CD4-positive, alpha-beta T cell treated with Interleukin-17A for 1 hour (primary cell): Measurements from ENCODE around the gene FRAS1.
"Not testable (repeated sequence)": the region's sequence is repeated elsewhere in the genome, so short reads cannot be mapped to it uniquely, and the experiment has no call there.

Experiments used
- DNase-seq: peaks from one replicate; pipeline ENCODE4 v3.0.0-alpha.2; 2020

Gene FRAS1

GRCh38 chr4:78467223-78467622 lies 410.1 kb downstream of the FRAS1 start:
- DNase-seq: not testable (repeated sequence)

GRCh38 chr4:78468272-78468671 lies 411.1 kb downstream of the FRAS1 start:
- DNase-seq: no peak

GRCh38 chr4:78476108-78476704 lies 419.1 kb downstream of the FRAS1 start:
- no peak for DNase-seq

- no peak for DNase-seq
Observed at GRCh38 chr4:78477276-78477675, 420.2 kb downstream of the FRAS1 start.

- DNase-seq: no peak
Observed at GRCh38 chr4:78478523-78478922, 421.4 kb downstream of the FRAS1 start.

GRCh38 chr4:78480286-78480685 lies 423.2 kb downstream of the FRAS1 start:
- DNase-seq: no peak

- DNase-seq: no peak
Observed at GRCh38 chr4:78481180-78481579, 424.1 kb downstream of the FRAS1 start.

GRCh38 chr4:78482281-78482680 lies 425.2 kb downstream of the FRAS1 start:
- DNase-seq: no peak

- no peak for DNase-seq
Observed at GRCh38 chr4:78483811-78484210, 426.7 kb downstream of the FRAS1 start.

GRCh38 chr4:78484574-78484973 lies 427.5 kb downstream of the FRAS1 start:
- DNase-seq: no peak

GRCh38 chr4:78493731-78494130 lies 436.6 kb downstream of the FRAS1 start:
- DNase-seq: no peak

- no peak for DNase-seq
Observed at GRCh38 chr4:78496021-78496643, 439.0 kb downstream of the FRAS1 start.

GRCh38 chr4:78506260-78506659 lies 449.1 kb downstream of the FRAS1 start:
- not testable (repeated sequence) for DNase-seq

- DNase-seq: no peak
Observed at GRCh38 chr4:78509043-78509442, 451.9 kb downstream of the FRAS1 start.

- no peak for DNase-seq
Observed at GRCh38 chr4:78510108-78510507, 453.0 kb downstream of the FRAS1 start.

GRCh38 chr4:78510681-78511080 lies 453.6 kb downstream of the FRAS1 start:
- no peak for DNase-seq

GRCh38 chr4:78512357-78512920 lies 455.3 kb downstream of the FRAS1 start:
- DNase-seq: no peak

- no peak for DNase-seq
Observed at GRCh38 chr4:78513411-78513975, 456.4 kb downstream of the FRAS1 start.

- DNase-seq: no peak
Observed at GRCh38 chr4:78517050-78517652, 460.0 kb downstream of the FRAS1 start.

- DNase-seq: no peak
Observed at GRCh38 chr4:78518561-78518960, 461.4 kb downstream of the FRAS1 start.

GRCh38 chr4:78519962-78520361 lies 462.8 kb downstream of the FRAS1 start:
- no peak for DNase-seq

GRCh38 chr4:78520808-78521226 lies 463.7 kb downstream of the FRAS1 start:
- DNase-seq: no peak

GRCh38 chr4:78524009-78524408 lies 466.9 kb downstream of the FRAS1 start:
- no peak for DNase-seq

GRCh38 chr4:78525559-78525958 lies 468.4 kb downstream of the FRAS1 start:
- DNase-seq: no peak
